Loucy (cell line): Measurements from ENCODE around the gene ANTXR2.
A peak's percentile ranks its signal among the peaks of the same experiment; 100 is the strongest.

Experiments used
- H2AFZ ChIP-seq: fragments of 200-600 bp; sonication (generic); 2 replicates; pipeline ENCODE4 v1.6.0; 2016; ENCODE audit warnings: antibody characterized with exemption, mild to moderate bottlenecking, low read length, moderate library complexity
- H3F3A ChIP-seq: fragments of 200-600 bp; 2 replicates; pipeline ENCODE4 v1.6.0; 2016; ENCODE audit warnings: antibody characterized with exemption, low read depth, mild to moderate bottlenecking
- H3K27me3 ChIP-seq: fragments of 200-600 bp; sonication (generic); 2 replicates; pipeline ENCODE4 v1.6.1; 2014; ENCODE audit warnings: low read length, mild to moderate bottlenecking; ENCODE audit not compliant: insufficient read depth, poor library complexity, severe bottlenecking
- H3K36me3 ChIP-seq: fragments of 200-600 bp; sonication (generic); 2 replicates; pipeline ENCODE4 v1.6.1; 2016; ENCODE audit warnings: low read length; ENCODE audit not compliant: insufficient read depth
- H3K4me1 ChIP-seq: fragments of 200-600 bp; sonication (generic); 2 replicates; pipeline ENCODE4 v1.5.1; 2014; ENCODE audit warnings: low read length, mild to moderate bottlenecking; ENCODE audit not compliant: insufficient read depth, poor library complexity, severe bottlenecking
- H3K4me2 ChIP-seq: fragments of 200-600 bp; sonication (generic); 2 replicates; pipeline ENCODE4 v1.6.0; 2014; ENCODE audit warnings: antibody characterized with exemption, low read length, low read depth, mild to moderate bottlenecking; ENCODE audit not compliant: poor library complexity, severe bottlenecking
- H3K4me3 ChIP-seq: fragments of 200-600 bp; sonication (generic); 2 replicates; pipeline ENCODE4 v1.5.1; 2014; ENCODE audit warnings: low read length, mild to moderate bottlenecking, mixed read lengths; ENCODE audit not compliant: poor library complexity, severe bottlenecking
- H3K79me2 ChIP-seq: fragments of 200-600 bp; sonication (generic); 2 replicates; pipeline ENCODE4 v1.6.1; 2014; ENCODE audit warnings: low read length; ENCODE audit not compliant: insufficient read depth
- H3K9ac ChIP-seq: fragments of 200-600 bp; sonication (generic); 2 replicates; pipeline ENCODE4 v1.6.0; 2014; ENCODE audit warnings: mild to moderate bottlenecking, low read depth, low read length, moderate library complexity; ENCODE audit not compliant: poor library complexity, severe bottlenecking
- H3K9me2 ChIP-seq: fragments of 200-600 bp; sonication (generic); replicated peaks from 2 replicates; pipeline ENCODE4 v1.6.1; 2016; ENCODE audit warnings: low read depth, low read length, mixed read lengths
- H3K9me3 ChIP-seq: fragments of 200-600 bp; sonication (generic); 2 replicates; pipeline ENCODE4 v1.6.1; 2014; ENCODE audit warnings: mild to moderate bottlenecking, antibody characterized with exemption, low read length, low read depth; ENCODE audit not compliant: insufficient read depth
- H4K20me1 ChIP-seq: fragments of 200-600 bp; sonication (generic); 2 replicates; pipeline ENCODE4 v1.6.0; 2014; ENCODE audit warnings: antibody characterized with exemption, low read length, mild to moderate bottlenecking; ENCODE audit not compliant: insufficient read depth, poor library complexity, severe bottlenecking
- EZH2phosphoT487 ChIP-seq: fragments of 200-600 bp; IDR thresholded peaks from 2 replicates; pipeline ENCODE4 v1.6.1; 2018; ENCODE audit warnings: antibody characterized with exemption, mild to moderate bottlenecking, moderate library complexity, borderline replicate concordance
- TF ChIP-seq, protein P1 (sequence below): fragments of 200-600 bp; sonication (generic); conservative IDR thresholded peaks from 2 replicates; pipeline ENCODE4 v1.5.1; 2014; ENCODE audit warnings: mild to moderate bottlenecking, antibody characterized with exemption, low read length

Gene ANTXR2

GRCh38 chr4:80036949-80037685 is 35.9 kb downstream of the ANTXR2 start:
- no peak for TF ChIP-seq EZH2phosphoT487
- TF ChIP-seq, protein P1, sequence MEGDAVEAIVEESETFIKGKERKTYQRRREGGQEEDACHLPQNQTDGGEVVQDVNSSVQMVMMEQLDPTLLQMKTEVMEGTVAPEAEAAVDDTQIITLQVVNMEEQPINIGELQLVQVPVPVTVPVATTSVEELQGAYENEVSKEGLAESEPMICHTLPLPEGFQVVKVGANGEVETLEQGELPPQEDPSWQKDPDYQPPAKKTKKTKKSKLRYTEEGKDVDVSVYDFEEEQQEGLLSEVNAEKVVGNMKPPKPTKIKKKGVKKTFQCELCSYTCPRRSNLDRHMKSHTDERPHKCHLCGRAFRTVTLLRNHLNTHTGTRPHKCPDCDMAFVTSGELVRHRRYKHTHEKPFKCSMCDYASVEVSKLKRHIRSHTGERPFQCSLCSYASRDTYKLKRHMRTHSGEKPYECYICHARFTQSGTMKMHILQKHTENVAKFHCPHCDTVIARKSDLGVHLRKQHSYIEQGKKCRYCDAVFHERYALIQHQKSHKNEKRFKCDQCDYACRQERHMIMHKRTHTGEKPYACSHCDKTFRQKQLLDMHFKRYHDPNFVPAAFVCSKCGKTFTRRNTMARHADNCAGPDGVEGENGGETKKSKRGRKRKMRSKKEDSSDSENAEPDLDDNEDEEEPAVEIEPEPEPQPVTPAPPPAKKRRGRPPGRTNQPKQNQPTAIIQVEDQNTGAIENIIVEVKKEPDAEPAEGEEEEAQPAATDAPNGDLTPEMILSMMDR: no peak
- Histone ChIP-seq H2AFZ (no peak overlapping the region), H3K27me3 (no peaks in the 10 kb centered on the region)

GRCh38 chr4:80036306-80036705 is 36.7 kb downstream of the ANTXR2 start:
- no peak overlapping the region for H3K4me3 ChIP-seq
- H3K9me2 ChIP-seq: no peaks in the 10 kb centered on the region
- peaks cover 64% of the 10 kb centered on the region for H3K4me1 ChIP-seq
- peaks cover 50% of the 10 kb centered on the region for H3K36me3 ChIP-seq
- H3F3A ChIP-seq: peaks cover 7% of the 10 kb centered on the region
- TF ChIP-seq EZH2phosphoT487: no peak
- TF ChIP-seq, protein P1: no peak
- peaks cover 60% of the 10 kb centered on the region for H3K79me2 ChIP-seq
- H3K9ac ChIP-seq: peak overlapping the region; percentile 53
- no peaks in the 10 kb centered on the region for H3K27me3 ChIP-seq
- peak overlapping the region; percentile 63 for H3K4me2 ChIP-seq
- H2AFZ ChIP-seq: no peak overlapping the region
- H3K9me3 ChIP-seq: peaks cover 6% of the 10 kb centered on the region; the same call in 1 of the 2 replicates
- H4K20me1 ChIP-seq: peaks cover 9% of the 10 kb centered on the region

More at GRCh38 chr4:80036949-80037685, 35.9 kb downstream of the ANTXR2 start:
- no peaks in the 10 kb centered on the region for H3K9me2 ChIP-seq
- peak overlapping the region; percentile 55 for H3K9ac ChIP-seq
- peaks cover 59% of the 10 kb centered on the region for H3K4me1 ChIP-seq
- peaks cover 9% of the 10 kb centered on the region for H4K20me1 ChIP-seq
- H3K4me3 ChIP-seq: peak overlapping the region; percentile 37
- peak overlapping the region; percentile 63 for H3K4me2 ChIP-seq
- peaks cover 51% of the 10 kb centered on the region for H3K36me3 ChIP-seq
- H3K9me3 ChIP-seq: peaks cover 6% of the 10 kb centered on the region; the same call in 1 of the 2 replicates
- H3K79me2 ChIP-seq: peaks cover 68% of the 10 kb centered on the region
- H3F3A ChIP-seq: peaks cover 7% of the 10 kb centered on the region

GRCh38 chr4:80035336-80035735 is 37.7 kb downstream of the ANTXR2 start:
- peaks cover 57% of the 10 kb centered on the region for H3K79me2 ChIP-seq
- peak overlapping the region; percentile 52 for H3K4me3 ChIP-seq
- H3K4me2 ChIP-seq: peak overlapping the region; percentile 63
- H3K9ac ChIP-seq: peak overlapping the region; percentile 53
- H3K36me3 ChIP-seq: peaks cover 54% of the 10 kb centered on the region
- H3K27me3 ChIP-seq: no peaks in the 10 kb centered on the region
- H4K20me1 ChIP-seq: peaks cover 9% of the 10 kb centered on the region
- TF ChIP-seq, protein P1: no peak
- TF ChIP-seq EZH2phosphoT487: no peak
- peaks cover 6% of the 10 kb centered on the region; the same call in 1 of the 2 replicates for H3K9me3 ChIP-seq
- H3F3A ChIP-seq: peaks cover 7% of the 10 kb centered on the region
- no peak overlapping the region for H2AFZ ChIP-seq
- no peaks in the 10 kb centered on the region for H3K9me2 ChIP-seq
- H3K4me1 ChIP-seq: peaks cover 74% of the 10 kb centered on the region
